ENCODE measurements around the gene TBC1D2. TPM values are rescaled to one million over a fixed set of nuclear protein-coding genes. Genes with fewer than 3 reads are reported as not detected.

Gene TBC1D2
- total and polyA plus RNA-seq, 7 donors = 1.3 to 2.9 (median 2.1) TPM

GRCh38 chr9:98185611-98186171, 69.8 kb downstream of the TBC1D2 start:
- no peaks in the 10 kb centered on the region for H3K36me3 ChIP-seq (ENCODE audit: insufficient read depth in 1 of 2, low read depth in 1 of 2)
- H3K4me1 ChIP-seq = no peaks in the 10 kb centered on the region
- no peak overlapping the region for H3K27ac ChIP-seq
- no peaks in the 10 kb centered on the region for H3K27me3 ChIP-seq (ENCODE audit: insufficient read depth in 3 of 3, low read length in 2 of 3)
- ATAC-seq (no peak), DNase-seq (peak in 1 of 2 donors; percentile 37)
- H3K9me3 ChIP-seq = no peaks in the 10 kb centered on the region
- H3K4me3 ChIP-seq = no peak overlapping the region
- WGBS, 3 donors = 48 to 72% (median 51%) methylated on average over 6 of the region's 6 CpGs
- no peak for TF ChIP-seq CTCF (IDR thresholded peaks at IDR 0.05)
- intact Hi-C loops (cut with DNase I) = no loop called here

GRCh38 chr9:98185021-98185567, 70.4 kb downstream of the TBC1D2 start:
- Histone ChIP-seq H3K4me1 (no peaks in the 10 kb centered on the region), H3K9me3 (no peaks in the 10 kb centered on the region), H3K36me3 (ENCODE audit: insufficient read depth in 1 of 2, low read depth in 1 of 2) (no peaks in the 10 kb centered on the region), H3K4me3 (no peak overlapping the region), H3K27ac (no peak overlapping the region), H3K27me3 (ENCODE audit: insufficient read depth in 3 of 3, low read length in 2 of 3) (no peaks in the 10 kb centered on the region)
- no peak for TF ChIP-seq CTCF (IDR thresholded peaks at IDR 0.05)
- DNase-seq (peak in 1 of 2 donors; percentile 38), ATAC-seq (no peak)
- 83 to 89% (median 88%) methylated on average over 6 of the region's 6 CpGs for WGBS, 3 donors
- intact Hi-C loops (cut with DNase I) = no loop called here

- no peak overlapping the region for H3K4me3 ChIP-seq
- 77 to 80% (median 80%) methylated on average over 6 of the region's 6 CpGs for WGBS, 3 donors
- no peaks in the 10 kb centered on the region for H3K36me3 ChIP-seq (ENCODE audit: insufficient read depth in 1 of 2, low read depth in 1 of 2)
- no peak overlapping the region for H3K27ac ChIP-seq
- intact Hi-C loops (cut with DNase I) = no loop called here
- DNase-seq (peak in 1 of 2 donors; percentile 2), ATAC-seq (no peak)
- no peaks in the 10 kb centered on the region for H3K9me3 ChIP-seq
- no peak for TF ChIP-seq CTCF (IDR thresholded peaks at IDR 0.05)
- H3K27me3 ChIP-seq (ENCODE audit: insufficient read depth in 3 of 3, low read length in 2 of 3) = no peaks in the 10 kb centered on the region
- H3K4me1 ChIP-seq = no peaks in the 10 kb centered on the region
Measured at GRCh38 chr9:98184326-98184725, 71.1 kb downstream of the TBC1D2 start.

GRCh38 chr9:98182889-98183599, 72.4 kb downstream of the TBC1D2 start:
- peak in 1 of 2 donors; percentile 21 for DNase-seq
- Histone ChIP-seq H3K4me1 (no peaks in the 10 kb centered on the region), H3K27me3 (ENCODE audit: insufficient read depth in 3 of 3, low read length in 2 of 3) (no peaks in the 10 kb centered on the region), H3K36me3 (ENCODE audit: insufficient read depth in 1 of 2, low read depth in 1 of 2) (no peaks in the 10 kb centered on the region), H3K27ac (no peak overlapping the region), H3K9me3 (no peaks in the 10 kb centered on the region), H3K4me3 (no peak overlapping the region)
- no peak for ATAC-seq
- 76 to 87% (median 80%) methylated on average over 9 of the region's 9 CpGs for WGBS, 3 donors
- no peak for TF ChIP-seq CTCF (IDR thresholded peaks at IDR 0.05)
- intact Hi-C loops (cut with DNase I) = no loop called here
